IMR-90 (cell line): ENCODE data around the gene ARMC6. TPM values are rescaled to one million over a fixed set of nuclear protein-coding genes. Genes with fewer than 3 reads are reported as not detected.
A peak's percentile ranks its signal among the peaks of the same experiment; 100 is the strongest.

Experiments
- ATAC-seq: fragments of 200-7000 bp; cut with Tn5 transposase; 2 replicates; pipeline ENCODE4 v1.9.1; 2020; ENCODE audit warnings: low read depth, mild to moderate bottlenecking, moderate library complexity
- BruUV-seq: library from RNA; stranded (reverse); fragments of 400-500 nt; replicated peaks from 2 replicates; lab custom pipeline; 2021; lab: Mats Ljungman, UMichigan
- CTCF ChIA-PET: fragments of 300-600 bp; formaldehyde crosslinking; extraction: SDS; loops from one replicate; lab custom pipeline; 2021; ENCODE audit warnings: antibody characterized with exemption; lab: Yijun Ruan, JAX
- POLR2A ChIA-PET: fragments of 300-600 bp; sonication (Branson Sonifier 250); formaldehyde crosslinking; loops from one replicate; lab custom pipeline; 2022; ENCODE audit warnings: antibody characterized with exemption; ENCODE audit not compliant: unreplicated experiment; lab: Charles Lee
- DNase-seq: peaks from one replicate; pipeline ENCODE4 v3.0.0; 2013
- H2AFZ ChIP-seq: replicated peaks from 2 replicates; pipeline ENCODE3; 2013; ENCODE audit warnings: low read length, mild to moderate bottlenecking; ENCODE audit not compliant: poor library complexity
- H2AK5ac ChIP-seq: 2 replicates; pipeline ENCODE4 v1.6.1; 2013; ENCODE audit warnings: low read depth, low read length, inconsistent platforms
- H2AK9ac ChIP-seq: replicated peaks from 2 replicates; pipeline ENCODE3; 2013; ENCODE audit warnings: mild to moderate bottlenecking, low read depth, low read length, moderate library complexity; ENCODE audit not compliant: poor library complexity
- H2BK120ac ChIP-seq: 2 replicates; pipeline ENCODE4 v1.6.1; 2013; ENCODE audit warnings: low read depth, low read length, inconsistent platforms
- H2BK15ac ChIP-seq: 3 replicates; pipeline ENCODE4 v1.6.1; 2013; ENCODE audit warnings: low read depth, low read length, inconsistent platforms
- H2BK20ac ChIP-seq: 2 replicates; pipeline ENCODE4 v1.6.1; 2013; ENCODE audit warnings: low read depth, mild to moderate bottlenecking, inconsistent platforms, low read length, moderate library complexity
- H2BK5ac ChIP-seq: 2 replicates; pipeline ENCODE4 v1.6.1; 2013; ENCODE audit warnings: mild to moderate bottlenecking, low read depth, low read length, inconsistent platforms; ENCODE audit not compliant: poor library complexity, severe bottlenecking
- H3K14ac ChIP-seq: replicated peaks from 2 replicates; pipeline ENCODE4 v1.6.1; 2013; ENCODE audit warnings: low read depth, low read length, inconsistent platforms
- H3K18ac ChIP-seq: 2 replicates; pipeline ENCODE4 v1.6.1; 2013; ENCODE audit warnings: low read depth, low read length, control low read depth
- H3K23ac ChIP-seq: 2 replicates; pipeline ENCODE4 v1.6.1; 2013; ENCODE audit warnings: low read depth, low read length, inconsistent platforms
- H3K27ac ChIP-seq: 2 replicates; pipeline ENCODE4 v1.5.1; 2013; ENCODE audit warnings: mild to moderate bottlenecking, control low read depth, low read length; ENCODE audit not compliant: insufficient read depth
- H3K27me3 ChIP-seq: 2 replicates; pipeline ENCODE4 v1.6.1; 2013; ENCODE audit warnings: low read length; ENCODE audit not compliant: control insufficient read depth, insufficient read depth
- H3K36me3 ChIP-seq: 2 replicates; pipeline ENCODE4 v1.6.1; 2013; ENCODE audit warnings: low read length, mixed read lengths; ENCODE audit not compliant: control insufficient read depth, insufficient read depth
- H3K4ac ChIP-seq: 2 replicates; pipeline ENCODE4 v1.6.1; 2013; ENCODE audit warnings: low read depth, low read length, inconsistent platforms
- H3K4me1 ChIP-seq: 2 replicates; pipeline ENCODE4 v1.6.1; 2013; ENCODE audit warnings: low read length, mixed read lengths; ENCODE audit not compliant: control insufficient read depth, insufficient read depth
- H3K4me2 ChIP-seq: 2 replicates; pipeline ENCODE4 v1.6.1; 2013; ENCODE audit warnings: low read depth, mild to moderate bottlenecking, control low read depth, low read length, moderate library complexity
- H3K4me3 ChIP-seq: 2 replicates; pipeline ENCODE4 v1.5.1; 2013; ENCODE audit warnings: low read depth, mild to moderate bottlenecking, control low read depth, low read length, moderate library complexity; ENCODE audit not compliant: insufficient read depth
- H3K56ac ChIP-seq: 2 replicates; pipeline ENCODE4 v1.6.1; 2013; ENCODE audit warnings: low read length, inconsistent platforms; ENCODE audit not compliant: insufficient read depth; ENCODE audit errors: extremely low read depth
- H3K79me1 ChIP-seq, 2 experiments: 2 replicates each; pipeline ENCODE4 v1.6.1; 2013; ENCODE audit warnings: low read length in 2 of 2, inconsistent platforms in 1 of 2, low read depth in 1 of 2
- H3K9ac ChIP-seq: 2 replicates; pipeline ENCODE4 v1.6.1; 2013; ENCODE audit warnings: low read depth, low read length, control low read depth
- H3K9me1 ChIP-seq: 2 replicates; pipeline ENCODE4 v1.6.1; 2013; ENCODE audit warnings: low read length, inconsistent platforms; ENCODE audit not compliant: insufficient read depth
- H3K9me3 ChIP-seq: 2 replicates; pipeline ENCODE4 v1.6.1; 2013; ENCODE audit warnings: low read length; ENCODE audit not compliant: control insufficient read depth, insufficient read depth
- H4K20me1 ChIP-seq: 2 replicates; pipeline ENCODE4 v1.6.1; 2013; ENCODE audit warnings: low read length, inconsistent platforms; ENCODE audit not compliant: insufficient read depth
- H4K5ac ChIP-seq: 2 replicates; pipeline ENCODE4 v1.6.1; 2013; ENCODE audit warnings: mild to moderate bottlenecking, low read depth, low read length, control low read depth
- H4K8ac ChIP-seq, 2 experiments: 2 replicates each; pipeline ENCODE4 v1.6.1; 2013; ENCODE audit warnings: low read depth in 2 of 2, low read length in 2 of 2, control low read depth in 1 of 2, inconsistent platforms in 1 of 2
- H4K91ac ChIP-seq: 2 replicates; pipeline ENCODE4 v1.6.1; 2013; ENCODE audit warnings: low read depth, low read length, inconsistent platforms; ENCODE audit not compliant: insufficient read depth
- CHD1 ChIP-seq: IDR thresholded peaks from 2 replicates; pipeline ENCODE4 v1.6.1; 2012; ENCODE audit warnings: low read depth, low read length, improper control_type of control experiment
- FOS ChIP-seq: fragments of 150-350 bp; IDR thresholded peaks from 2 replicates; pipeline ENCODE4 v1.6.1; 2016; ENCODE audit warnings: low read depth, low read length
- MAZ ChIP-seq: IDR thresholded peaks from 2 replicates; pipeline ENCODE4 v1.6.1; 2012; ENCODE audit warnings: low read depth, mild to moderate bottlenecking, low read length, improper control_type of control experiment, moderate library complexity, borderline replicate concordance
- MXI1 ChIP-seq: IDR thresholded peaks from 2 replicates; pipeline ENCODE4 v1.6.1; 2012; ENCODE audit warnings: low read depth, mild to moderate bottlenecking, low read length, moderate library complexity, borderline replicate concordance
- POLR2A ChIP-seq: IDR thresholded peaks from 2 replicates; pipeline ENCODE4 v1.6.1; 2012; ENCODE audit warnings: mild to moderate bottlenecking, low read depth, low read length
- RAD21 ChIP-seq: IDR thresholded peaks from 2 replicates; pipeline ENCODE4 v1.6.1; 2012; ENCODE audit warnings: low read length, improper control_type of control experiment
- RFX5 ChIP-seq: IDR thresholded peaks from 2 replicates; pipeline ENCODE4 v1.8.0; 2012; ENCODE audit warnings: low read depth, mild to moderate bottlenecking, low read length, moderate library complexity
- WGBS, 2 experiments: methylation state at CpG; one replicate each; pipeline versions ENCODE4 v1.1.5 to v1.1.7; 2013; ENCODE audit warnings: missing lambda C conversion rate in 2 of 2; ENCODE audit not compliant: insufficient read length in 1 of 2; ENCODE audit errors: extremely low coverage in 2 of 2; 5-methylcytosine and 5-hydroxymethylcytosine counted together
- dilution Hi-C: fragments of 300-500 bp; cut with HindIII; formaldehyde crosslinking; loops from one replicate; pipeline ENCODE4 v1.14.3; 2018; ENCODE audit warnings: low sequenced_read_pairs; ENCODE audit not compliant: unreplicated experiment
- in situ Hi-C: fragments of 300-500 bp; cut with MboI; formaldehyde crosslinking; loops from 3 replicates; pipeline ENCODE4 v1.14.3; 2019; ENCODE audit warnings: low sequenced_read_pairs, inconsistent platforms, mixed read lengths
- intact Hi-C: fragments of 100-400 bp; cut with micrococcal nuclease; formaldehyde crosslinking; loops from 2 replicates; pipeline ENCODE4 v1.10.0; 2022
- polyA plus RNA-seq, 3 experiments: library from polyadenylated mRNA; depleted of rRNA; stranded (reverse); fragments of >200 nt; gene quantifications; 2 replicates each; pipeline ENCODE4 v1.2.3, GENCODE V29; 2012; ENCODE audit warnings: low replicate concordance in 1 of 3
- total RNA-seq: library from RNA; depleted of rRNA; stranded (reverse); fragments of >200 nt; gene quantifications from 2 replicates; pipeline ENCODE4 v1.2.3, GENCODE V29; 2012
- TF ChIP-seq, protein P1 (sequence below): fragments of 150-350 bp; IDR thresholded peaks from 2 replicates; pipeline ENCODE4 v1.6.1; 2016; ENCODE audit warnings: low read depth, mild to moderate bottlenecking, low read length, moderate library complexity, borderline replicate concordance

The ARMC6 gene
- total and polyA plus RNA-seq, 2 of the 4 experiments (the other 2 are of a cell fraction) = 41.5 to 52.7 TPM

DNA sequence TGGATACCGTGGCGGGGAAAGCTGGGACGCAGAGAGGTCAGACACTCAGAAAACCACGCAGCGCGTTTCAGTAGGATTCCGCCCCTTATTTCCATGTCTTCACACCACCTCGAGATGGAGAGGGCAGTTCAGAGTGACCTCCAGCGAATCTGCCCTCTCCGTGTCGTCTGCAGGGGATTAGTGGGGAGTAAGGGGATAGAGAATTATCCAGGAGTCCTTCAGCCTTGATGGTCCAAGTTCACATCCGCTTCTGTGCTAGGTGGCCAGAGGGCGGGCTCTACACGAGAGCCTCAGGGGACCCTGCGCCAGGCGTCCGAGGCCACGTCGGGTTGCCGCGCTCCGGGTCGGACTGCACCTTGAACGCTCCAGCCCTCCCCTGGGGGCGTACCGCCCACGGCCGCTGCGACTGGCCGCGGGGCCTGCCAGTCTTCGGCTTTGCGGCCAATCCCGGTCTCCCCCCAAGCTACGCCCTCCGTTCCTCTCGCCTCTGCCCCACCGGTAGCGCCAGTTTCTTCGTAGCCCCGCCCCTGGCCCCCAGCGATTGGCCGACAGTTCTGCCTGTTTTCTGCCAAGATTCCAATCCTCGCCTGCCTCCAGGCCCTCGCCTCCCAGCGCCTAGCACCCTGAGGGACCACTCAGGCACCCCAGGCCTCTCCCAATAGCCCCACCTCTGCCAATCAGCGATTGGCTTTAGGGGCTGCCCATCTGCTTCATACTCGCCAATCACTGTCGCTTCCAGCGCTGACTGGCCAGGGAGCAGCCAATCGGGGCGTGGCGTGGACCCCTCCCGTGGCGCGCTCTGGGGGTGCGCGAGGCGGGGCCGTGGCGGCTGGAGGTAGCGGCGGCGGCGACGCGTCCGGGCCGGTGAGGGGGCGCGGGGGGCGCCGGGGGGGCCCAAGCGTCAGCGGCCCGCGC, 30.0 kb downstream of the ARMC6 start, which contains the start of gene SLC25A42:
Gene SLC25A42 (plus strand): TSS at position 812 of the 915 bp plus-strand sequence. CDS start 32,131 bp downstream, outside the sequence.
- no peak within 1 kb of the TSS for H3K18ac ChIP-seq
- no TSS peak for BruUV-seq
- peak within 1 kb of the TSS; percentile 68 for H3K9ac ChIP-seq
- H3K36me3 ChIP-seq = peaks cover 4% of the 10 kb centered on the region; the same call in 1 of the 2 replicates
- TF ChIP-seq FOS (peak; percentile 92), RAD21 (no peak), POLR2A (no peak), MAZ (peak; percentile 71; the same call in 1 of the 2 replicates), MXI1 (0 out of 2 replicates have a peak, but pooled peaks have one; percentile 15), CHD1 (no peak), RFX5 (peak; percentile 41; the same call in 1 of the 2 replicates)
- TF ChIP-seq, protein P1, sequence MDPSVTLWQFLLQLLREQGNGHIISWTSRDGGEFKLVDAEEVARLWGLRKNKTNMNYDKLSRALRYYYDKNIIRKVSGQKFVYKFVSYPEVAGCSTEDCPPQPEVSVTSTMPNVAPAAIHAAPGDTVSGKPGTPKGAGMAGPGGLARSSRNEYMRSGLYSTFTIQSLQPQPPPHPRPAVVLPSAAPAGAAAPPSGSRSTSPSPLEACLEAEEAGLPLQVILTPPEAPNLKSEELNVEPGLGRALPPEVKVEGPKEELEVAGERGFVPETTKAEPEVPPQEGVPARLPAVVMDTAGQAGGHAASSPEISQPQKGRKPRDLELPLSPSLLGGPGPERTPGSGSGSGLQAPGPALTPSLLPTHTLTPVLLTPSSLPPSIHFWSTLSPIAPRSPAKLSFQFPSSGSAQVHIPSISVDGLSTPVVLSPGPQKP = no peak
- peak within 1 kb of the TSS; percentile 64 for H3K14ac ChIP-seq
- peaks cover 6 to 23% of the 10 kb centered on the region in 2 experiments; a peak in 2 of 4 replicates for H3K79me1 ChIP-seq
- ChIA-PET POLR2A (no interaction called here), CTCF (interaction anchor here (1.0 kb wide), 1 partner anchor 23 kb away, joined by 6 read pairs; no protein-coding TSS in a partner anchor)
- peaks cover 13% of the 10 kb centered on the region for H3K4me1 ChIP-seq
- no peak within 1 kb of the TSS for H3K56ac ChIP-seq
- H2BK120ac ChIP-seq = no peak within 1 kb of the TSS
- in situ Hi-C loops (no loop called here), intact Hi-C loops (loop anchor here (2.0 to 10.0 kb wide), 2 partner anchors 75 to 111 kb away; partner anchors contain the start of genes MEF2B and TMEM161A), dilution Hi-C loops (no loop called here)
- peak within 1 kb of the TSS; percentile 70 for H3K4ac ChIP-seq
- no peak within 1 kb of the TSS; the same call in 1 of the 2 replicates for H4K91ac ChIP-seq
- ATAC-seq (peak; percentile 97), DNase-seq (peak; percentile 99)
- peak within 1 kb of the TSS; percentile 13; the same call in 1 of the 2 replicates for H3K27ac ChIP-seq
- no peak within 1 kb of the TSS for H2BK20ac ChIP-seq
- no peaks in the 10 kb centered on the region for H3K9me3 ChIP-seq
- no peak within 1 kb of the TSS for H2BK5ac ChIP-seq
- no peaks in the 10 kb centered on the region for H3K27me3 ChIP-seq
- H2AK5ac ChIP-seq = peak within 1 kb of the TSS; percentile 61
- H3K9me1 ChIP-seq = peaks cover 13% of the 10 kb centered on the region
- H2BK15ac ChIP-seq = no peak within 1 kb of the TSS
- peak within 1 kb of the TSS; percentile 72; the same call in 1 of the 2 replicates for H3K23ac ChIP-seq
- peak within 1 kb of the TSS; percentile 77 for H2AK9ac ChIP-seq
- H4K5ac ChIP-seq = peak within 1 kb of the TSS; percentile 35
- peak within 1 kb of the TSS; percentile 91 for H2AFZ ChIP-seq
- 0 out of 2 replicates have a peak, but pooled peaks cover 6% of the 10 kb centered on the region for H4K20me1 ChIP-seq
- WGBS, 2 experiments = 1% methylated on average over 28 of the region's 77 CpGs; no CpG with 5 or more reads in 1 of the 2 experiments
- peak within 1 kb of the TSS; percentile 10 to 72; a peak in 1 of 4 replicates for H4K8ac ChIP-seq
- H3K4me3 ChIP-seq = peak within 1 kb of the TSS; percentile 64
- peak within 1 kb of the TSS; percentile 90 for H3K4me2 ChIP-seq
